ENCODE results near the gene PCGF5. TPM values are rescaled to one million over a fixed set of nuclear protein-coding genes. Genes with fewer than 3 reads are reported as not detected.
A peak's percentile ranks its signal among the peaks of the same experiment; 100 is the strongest.

PCGF5 gene
- total RNA-seq, 3 donors from 2014 or later (not counting 1 experiment from before 2014, with no cell fraction given) = 52.5 to 60.2 (median 58.6) TPM

GRCh38 chr10:91227576-91227975 is 7.1 kb downstream of the PCGF5 start:
- Histone ChIP-seq H3K27me3 (ENCODE audit: control insufficient read depth, insufficient read depth, low read length) (no peaks in the 10 kb centered on the region), H3K9me3 (ENCODE audit: control insufficient read depth, insufficient read depth, low read length) (no peaks in the 10 kb centered on the region), H3K4me1 (ENCODE audit: control insufficient read depth, insufficient read depth, low read length) (no peaks in the 10 kb centered on the region), H3K36me3 (ENCODE audit: control insufficient read depth, insufficient read depth, low read length) (peaks cover 3% of the 10 kb centered on the region), H3K4me3 (ENCODE audit: low read length) (no peak overlapping the region), H3K27ac (ENCODE audit: low read length) (no peak overlapping the region)
- peak in 1 of 3 donors; percentile 54 for ATAC-seq
- 21% methylated on average over 1 of the region's 1 CpG for WGBS (ENCODE audit: insufficient coverage)
- intact Hi-C loops (cut with micrococcal nuclease) = no loop called here
- Mint-ChIP-seq H3K4me1 (peaks cover 32 to 37% of the 10 kb centered on the region in 2 donors), H3K27me3 (ENCODE audit: low read depth in 2 of 2) (no peaks in the 10 kb centered on the region), H3K27ac (peak overlapping the region; percentile 6 to 12), H3K9me3 (no peaks in the 10 kb centered on the region), H3K36me3 (no peaks in the 10 kb centered on the region), H3K4me3 (no peak overlapping the region)
- TF ChIP-seq CTCF (IDR thresholded peaks at IDR 0.05) = no peak
- no peak for DNase-seq

- no CpG with 5 or more reads among the region's 1 CpG for WGBS (ENCODE audit: insufficient coverage)
- H3K9me3 Mint-ChIP-seq = no peaks in the 10 kb centered on the region
- Histone ChIP-seq H3K36me3 (ENCODE audit: control insufficient read depth, insufficient read depth, low read length) (no peaks in the 10 kb centered on the region), H3K27me3 (ENCODE audit: control insufficient read depth, insufficient read depth, low read length) (no peaks in the 10 kb centered on the region), H3K4me3 (ENCODE audit: low read length) (no peak overlapping the region), H3K4me1 (ENCODE audit: control insufficient read depth, insufficient read depth, low read length) (no peaks in the 10 kb centered on the region), H3K9me3 (ENCODE audit: control insufficient read depth, insufficient read depth, low read length) (no peaks in the 10 kb centered on the region), H3K27ac (ENCODE audit: low read length) (no peak overlapping the region)
- no peaks in the 10 kb centered on the region for H3K36me3 Mint-ChIP-seq
- ATAC-seq (no peak), DNase-seq (no peak)
- peaks cover 29 to 31% of the 10 kb centered on the region in 2 donors for H3K4me1 Mint-ChIP-seq
- no peaks in the 10 kb centered on the region for H3K27me3 Mint-ChIP-seq (ENCODE audit: low read depth in 2 of 2)
- intact Hi-C loops (cut with micrococcal nuclease) = no loop called here
- no peak overlapping the region for H3K27ac Mint-ChIP-seq
- no peak for TF ChIP-seq CTCF (IDR thresholded peaks at IDR 0.05)
- no peak overlapping the region for H3K4me3 Mint-ChIP-seq
Observed at GRCh38 chr10:91229683-91230082, 9.2 kb downstream of the PCGF5 start.

GRCh38 chr10:91238191-91238590 is 17.7 kb downstream of the PCGF5 start:
- Mint-ChIP-seq H3K9me3 (no peaks in the 10 kb centered on the region), H3K27me3 (ENCODE audit: low read depth in 2 of 2) (no peaks in the 10 kb centered on the region), H3K27ac (peak overlapping the region in 1 of 2 donors; percentile 23), H3K36me3 (no peaks in the 10 kb centered on the region), H3K4me3 (no peak overlapping the region), H3K4me1 (peaks cover 18 to 25% of the 10 kb centered on the region in 2 donors)
- ATAC-seq (no peak), DNase-seq (no peak)
- Histone ChIP-seq H3K27me3 (ENCODE audit: control insufficient read depth, insufficient read depth, low read length) (no peaks in the 10 kb centered on the region), H3K9me3 (ENCODE audit: control insufficient read depth, insufficient read depth, low read length) (no peaks in the 10 kb centered on the region), H3K4me1 (ENCODE audit: control insufficient read depth, insufficient read depth, low read length) (no peaks in the 10 kb centered on the region), H3K36me3 (ENCODE audit: control insufficient read depth, insufficient read depth, low read length) (peaks cover 4% of the 10 kb centered on the region), H3K27ac (ENCODE audit: low read length) (no peak overlapping the region), H3K4me3 (ENCODE audit: low read length) (no peak overlapping the region)
- intact Hi-C loops (cut with micrococcal nuclease) = no loop called here
- whole genome bisulfite sequencing (ENCODE audit: insufficient coverage) = 100% methylated on average over 1 of the region's 1 CpG
- no peak for TF ChIP-seq CTCF (IDR thresholded peaks at IDR 0.05)

GRCh38 chr10:91239789-91240188 is 19.3 kb downstream of the PCGF5 start:
- ATAC-seq (no peak), DNase-seq (no peak)
- H3K27ac ChIP-seq (ENCODE audit: low read length) = no peak overlapping the region
- no peak overlapping the region for H3K4me3 Mint-ChIP-seq
- H3K4me1 ChIP-seq (ENCODE audit: control insufficient read depth, insufficient read depth, low read length) = no peaks in the 10 kb centered on the region
- no peaks in the 10 kb centered on the region for H3K9me3 Mint-ChIP-seq
- no peaks in the 10 kb centered on the region for H3K27me3 ChIP-seq (ENCODE audit: control insufficient read depth, insufficient read depth, low read length)
- WGBS (ENCODE audit: insufficient coverage) = 100% methylated on average over 1 of the region's 1 CpG
- H3K4me1 Mint-ChIP-seq = peaks cover 4 to 15% of the 10 kb centered on the region in 2 donors
- no peak overlapping the region for H3K27ac Mint-ChIP-seq
- no peak overlapping the region for H3K4me3 ChIP-seq (ENCODE audit: low read length)
- peaks cover 5% of the 10 kb centered on the region for H3K36me3 ChIP-seq (ENCODE audit: control insufficient read depth, insufficient read depth, low read length)
- no peaks in the 10 kb centered on the region for H3K27me3 Mint-ChIP-seq (ENCODE audit: low read depth in 2 of 2)
- intact Hi-C loops (cut with micrococcal nuclease) = no loop called here
- TF ChIP-seq CTCF (IDR thresholded peaks at IDR 0.05) = no peak
- H3K36me3 Mint-ChIP-seq = no peaks in the 10 kb centered on the region
- no peaks in the 10 kb centered on the region for H3K9me3 ChIP-seq (ENCODE audit: control insufficient read depth, insufficient read depth, low read length)
